LNCaP clone FGC (cell line): ENCODE measurements around the gene CPNE4.
A peak's percentile ranks its signal among the peaks of the same experiment; 100 is the strongest.

ENCODE experiments used
- DNase-seq: peaks from one replicate; pipeline ENCODE4 v3.0.0-alpha.2; 2011; ENCODE audit warnings: low read depth
- H3K4me3 ChIP-seq: 2 replicates; pipeline ENCODE4 v1.5.1; 2011; ENCODE audit warnings: mild to moderate bottlenecking, low read depth, low read length, control low read depth
- CTCF ChIP-seq: IDR thresholded peaks from 2 replicates; pipeline ENCODE4 v1.5.1; 2012; ENCODE audit warnings: mild to moderate bottlenecking; ENCODE audit not compliant: control insufficient read depth, insufficient read depth; ENCODE audit errors: extremely low read depth

Gene CPNE4

GRCh38 chr3:131692356-131692755 is 342.5 kb downstream of the CPNE4 start:
- TF ChIP-seq CTCF, result no peak
- DNase-seq, result no peak
- H3K4me3 ChIP-seq, result no peak overlapping the region

- TF ChIP-seq CTCF, result no peak
These were observed 344.0 kb downstream of the CPNE4 start for GRCh38 chr3:131690800-131691199.

GRCh38 chr3:131688370-131688769 is 346.4 kb downstream of the CPNE4 start:
- DNase-seq, result no peak
- no peak overlapping the region for H3K4me3 ChIP-seq
- TF ChIP-seq CTCF, result no peak

More at GRCh38 chr3:131690800-131691199, 344.0 kb downstream of the CPNE4 start:
- H3K4me3 ChIP-seq, result no peak overlapping the region
- DNase-seq, result no peak

GRCh38 chr3:131669600-131669999 is 365.2 kb downstream of the CPNE4 start:
- no peak for DNase-seq
- no peak for TF ChIP-seq CTCF
- no peak overlapping the region for H3K4me3 ChIP-seq

- no peak for TF ChIP-seq CTCF
- no peak for DNase-seq
- no peak overlapping the region for H3K4me3 ChIP-seq
These were observed 376.0 kb downstream of the CPNE4 start for GRCh38 chr3:131658771-131659170.

GRCh38 chr3:131658115-131658514 is 376.7 kb downstream of the CPNE4 start:
- H3K4me3 ChIP-seq, result no peak overlapping the region
- peak; percentile 19; the same call in 1 of the 2 replicates for TF ChIP-seq CTCF
- no peak for DNase-seq

- no peak for DNase-seq
- no peak overlapping the region for H3K4me3 ChIP-seq
These were observed 379.6 kb downstream of the CPNE4 start for GRCh38 chr3:131655070-131655690.

More at GRCh38 chr3:131655070-131655690, 379.6 kb downstream of the CPNE4 start:
- TF ChIP-seq CTCF, result no peak
